Ishikawa (cell line): ENCODE results near the gene SLC6A5.

Experiments
- EGR1 ChIP-seq: IDR thresholded peaks from 2 replicates; pipeline ENCODE4 v1.6.1; 2012
- EP300 ChIP-seq: IDR thresholded peaks from 2 replicates; pipeline ENCODE4 v1.6.1; 2012; ENCODE audit warnings: borderline replicate concordance
- NFIC ChIP-seq: IDR thresholded peaks from 2 replicates; pipeline ENCODE4 v1.6.1; 2012
- RAD21 ChIP-seq: IDR thresholded peaks from 2 replicates; pipeline ENCODE4 v1.6.1; 2012; ENCODE audit warnings: low read depth
- TAF1 ChIP-seq: IDR thresholded peaks from 2 replicates; pipeline ENCODE4 v1.6.1; 2012; ENCODE audit warnings: low read depth, mild to moderate bottlenecking
- TCF12 ChIP-seq: IDR thresholded peaks from 2 replicates; pipeline ENCODE4 v1.6.1; 2012; ENCODE audit warnings: low read depth
- TEAD4 ChIP-seq: IDR thresholded peaks from 2 replicates; pipeline ENCODE4 v1.6.1; 2012
- USF1 ChIP-seq: IDR thresholded peaks from 2 replicates; pipeline ENCODE4 v1.6.1; 2012
- YY1 ChIP-seq: IDR thresholded peaks from 2 replicates; pipeline ENCODE4 v1.6.1; 2012; ENCODE audit warnings: low read depth
- ZBTB7A ChIP-seq: IDR thresholded peaks from 2 replicates; pipeline ENCODE4 v1.6.1; 2012; ENCODE audit warnings: low read depth
- TF ChIP-seq, protein P1 (sequence below): IDR thresholded peaks from 2 replicates; pipeline ENCODE4 v1.6.1; 2012; ENCODE audit warnings: low read depth, mild to moderate bottlenecking
- TF ChIP-seq, protein P2 (sequence below): IDR thresholded peaks from 2 replicates; pipeline ENCODE4 v1.6.1; 2012

- TF ChIP-seq, protein P1, sequence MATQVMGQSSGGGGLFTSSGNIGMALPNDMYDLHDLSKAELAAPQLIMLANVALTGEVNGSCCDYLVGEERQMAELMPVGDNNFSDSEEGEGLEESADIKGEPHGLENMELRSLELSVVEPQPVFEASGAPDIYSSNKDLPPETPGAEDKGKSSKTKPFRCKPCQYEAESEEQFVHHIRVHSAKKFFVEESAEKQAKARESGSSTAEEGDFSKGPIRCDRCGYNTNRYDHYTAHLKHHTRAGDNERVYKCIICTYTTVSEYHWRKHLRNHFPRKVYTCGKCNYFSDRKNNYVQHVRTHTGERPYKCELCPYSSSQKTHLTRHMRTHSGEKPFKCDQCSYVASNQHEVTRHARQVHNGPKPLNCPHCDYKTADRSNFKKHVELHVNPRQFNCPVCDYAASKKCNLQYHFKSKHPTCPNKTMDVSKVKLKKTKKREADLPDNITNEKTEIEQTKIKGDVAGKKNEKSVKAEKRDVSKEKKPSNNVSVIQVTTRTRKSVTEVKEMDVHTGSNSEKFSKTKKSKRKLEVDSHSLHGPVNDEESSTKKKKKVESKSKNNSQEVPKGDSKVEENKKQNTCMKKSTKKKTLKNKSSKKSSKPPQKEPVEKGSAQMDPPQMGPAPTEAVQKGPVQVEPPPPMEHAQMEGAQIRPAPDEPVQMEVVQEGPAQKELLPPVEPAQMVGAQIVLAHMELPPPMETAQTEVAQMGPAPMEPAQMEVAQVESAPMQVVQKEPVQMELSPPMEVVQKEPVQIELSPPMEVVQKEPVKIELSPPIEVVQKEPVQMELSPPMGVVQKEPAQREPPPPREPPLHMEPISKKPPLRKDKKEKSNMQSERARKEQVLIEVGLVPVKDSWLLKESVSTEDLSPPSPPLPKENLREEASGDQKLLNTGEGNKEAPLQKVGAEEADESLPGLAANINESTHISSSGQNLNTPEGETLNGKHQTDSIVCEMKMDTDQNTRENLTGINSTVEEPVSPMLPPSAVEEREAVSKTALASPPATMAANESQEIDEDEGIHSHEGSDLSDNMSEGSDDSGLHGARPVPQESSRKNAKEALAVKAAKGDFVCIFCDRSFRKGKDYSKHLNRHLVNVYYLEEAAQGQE, result no peak
- TF ChIP-seq EP300 (no peak), NFIC (no peak), RAD21 (no peak), EGR1 (no peak), TEAD4 (no peak), TCF12 (no peak), USF1 (no peak), TAF1 (no peak), YY1 (no peak), ZBTB7A (no peak)
- TF ChIP-seq, protein P2, sequence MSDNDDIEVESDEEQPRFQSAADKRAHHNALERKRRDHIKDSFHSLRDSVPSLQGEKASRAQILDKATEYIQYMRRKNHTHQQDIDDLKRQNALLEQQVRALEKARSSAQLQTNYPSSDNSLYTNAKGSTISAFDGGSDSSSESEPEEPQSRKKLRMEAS, result no peak
Observed at GRCh38 chr11:20561915-20562314, 37.5 kb upstream of the SLC6A5 start.
